GM10248 (cell line): Measurements from ENCODE around the gene KLK4.

Experiments used
- CTCF ChIA-PET: fragments of 300-600 bp; sonication (Branson Sonifier 250); formaldehyde crosslinking; extraction: SDS; loops from one replicate; lab custom pipeline; 2021; ENCODE audit warnings: antibody characterized with exemption; lab: Yijun Ruan, JAX
- POLR2A ChIA-PET: fragments of 350-650 bp; sonication (Branson Sonifier 250); formaldehyde crosslinking; extraction: SDS; loops from one replicate; lab custom pipeline; 2020; ENCODE audit warnings: antibody characterized with exemption; lab: Yijun Ruan, JAX
- DNase-seq: peaks from one replicate; pipeline ENCODE4 v3.0.0; 2012; ENCODE audit errors: extremely low spot score
- CTCF ChIP-seq: IDR thresholded peaks from 2 replicates; pipeline ENCODE4 v1.5.1; 2012; ENCODE audit warnings: mild to moderate bottlenecking, low read depth; ENCODE audit errors: extremely low read depth, missing control alignments, control extremely low read depth

The KLK4 gene

GRCh38 chr19:50891253-50891625 is 20.0 kb downstream of the KLK4 start:
- no peak for DNase-seq
- no peak for TF ChIP-seq CTCF
- POLR2A ChIA-PET, result no interaction called here
- CTCF ChIA-PET, result interaction anchor here (1.0 to 1.4 kb wide), 3 partner anchors 12 to 109 kb away, joined by 3 read pairs; no protein-coding TSS in a partner anchor

GRCh38 chr19:50890422-50891252 is 20.6 kb downstream of the KLK4 start:
- DNase-seq, result no peak
- POLR2A ChIA-PET, result interaction anchor here (0.6 kb wide), 1 partner anchor 101 kb away, joined by 4 read pairs; no protein-coding TSS in a partner anchor
- TF ChIP-seq CTCF, result no peak
- CTCF ChIA-PET, result interaction anchor here (1.7 to 1.9 kb wide), 2 partner anchors 18 to 31 kb away, joined by 4 to 10 read pairs; partner anchors contain the start of gene KLK2

- ChIA-PET CTCF (interaction anchor here (1.7 to 1.9 kb wide), 2 partner anchors 17 to 32 kb away, joined by 4 to 10 read pairs; partner anchors contain the start of gene KLK2), POLR2A (interaction anchor here (0.6 kb wide), 1 partner anchor 100 kb away, joined by 4 read pairs; no protein-coding TSS in a partner anchor)
- DNase-seq, result no peak
- no peak for TF ChIP-seq CTCF
Observed at GRCh38 chr19:50889638-50890037, 21.6 kb downstream of the KLK4 start.

GRCh38 chr19:50882188-50882587 is 29.0 kb downstream of the KLK4 start:
- TF ChIP-seq CTCF, result peak; percentile 23
- DNase-seq, result no peak
- ChIA-PET CTCF (interaction anchor here (0.9 to 1.9 kb wide), 5 partner anchors 8 to 90 kb away, joined by 3 to 14 read pairs (median 3); partner anchors contain the start of gene KLK2), POLR2A (no interaction called here)

- ChIA-PET CTCF (no interaction called here), POLR2A (no interaction called here)
- no peak for DNase-seq
- TF ChIP-seq CTCF, result no peak
Observed at GRCh38 chr19:50880241-50880640, 31.0 kb downstream of the KLK4 start.

- no peak for TF ChIP-seq CTCF
- DNase-seq, result no peak
- POLR2A ChIA-PET, result no interaction called here
- CTCF ChIA-PET, result interaction anchor here (0.9 to 1.3 kb wide), 3 partner anchors 9 to 43 kb away, joined by 3 to 6 read pairs (median 3); no protein-coding TSS in a partner anchor
Observed at GRCh38 chr19:50878851-50879250, 32.3 kb downstream of the KLK4 start.
